A673 (cell line): ENCODE results near the gene PARM1. TPM values are rescaled to one million over a fixed set of nuclear protein-coding genes. Genes with fewer than 3 reads are reported as not detected.

Experiments used
- BruUV-seq: library from RNA; stranded (reverse); fragments of 400-500 nt; replicated peaks from 2 replicates; lab custom pipeline; 2021; lab: Mats Ljungman, UMichigan
- CTCF ChIA-PET: fragments of 300-600 bp; sonication (Branson Sonifier 250); formaldehyde crosslinking; loops from one replicate; lab custom pipeline; 2022; ENCODE audit warnings: antibody characterized with exemption; lab: Charles Lee
- POLR2A ChIA-PET: fragments of 300-600 bp; sonication (Branson Sonifier 250); formaldehyde crosslinking; loops from one replicate; lab custom pipeline; 2022; ENCODE audit warnings: antibody characterized with exemption; ENCODE audit not compliant: low non-redundant PET; lab: Charles Lee
- DNase-seq: peaks from one replicate; pipeline ENCODE4 v3.0.0-alpha.2; 2015; ENCODE audit warnings: low spot score
- H3K27ac ChIP-seq: fragments of 200-600 bp; sonication (generic); 2 replicates; pipeline ENCODE4 v1.5.1; 2016; ENCODE audit warnings: mixed run types, low read depth, mild to moderate bottlenecking, mixed read lengths, antibody characterized with exemption, low read length; ENCODE audit not compliant: poor library complexity, severe bottlenecking
- H3K27me3 ChIP-seq: fragments of 200-600 bp; sonication (generic); replicated peaks from 2 replicates; pipeline ENCODE4 v1.6.1; 2017; ENCODE audit warnings: mixed run types, low read depth, mild to moderate bottlenecking, mixed read lengths, antibody characterized with exemption, low read length; ENCODE audit not compliant: insufficient read depth, poor library complexity
- H3K36me3 ChIP-seq: fragments of 200-600 bp; sonication (generic); 2 replicates; pipeline ENCODE4 v1.6.1; 2016; ENCODE audit warnings: mixed run types, mild to moderate bottlenecking, mixed read lengths, antibody characterized with exemption, low read length; ENCODE audit not compliant: insufficient read depth, poor library complexity, severe bottlenecking
- H3K4me1 ChIP-seq: fragments of 200-600 bp; sonication (generic); 2 replicates; pipeline ENCODE4 v1.6.1; 2017; ENCODE audit warnings: mixed run types, mild to moderate bottlenecking, mixed read lengths, antibody characterized with exemption, low read length; ENCODE audit not compliant: insufficient read depth, poor library complexity, severe bottlenecking
- H3K4me3 ChIP-seq: fragments of 200-600 bp; sonication (generic); 2 replicates; pipeline ENCODE4 v1.5.1; 2016; ENCODE audit warnings: low read depth, mixed run types, mild to moderate bottlenecking, mixed read lengths, low read length; ENCODE audit not compliant: poor library complexity, severe bottlenecking
- H3K9me3 ChIP-seq: fragments of 200-600 bp; sonication (generic); 2 replicates; pipeline ENCODE4 v1.6.1; 2016; ENCODE audit warnings: mixed run types, low read depth, mild to moderate bottlenecking, mixed read lengths, antibody characterized with exemption, low read length; ENCODE audit not compliant: poor library complexity, severe bottlenecking
- EZH2 ChIP-seq: fragments of 200-600 bp; sonication (generic); IDR thresholded peaks from 2 replicates; pipeline ENCODE4 v1.6.1; 2017; ENCODE audit warnings: borderline replicate concordance, low read depth, mild to moderate bottlenecking, mixed read lengths, antibody characterized with exemption, low read length; ENCODE audit not compliant: poor library complexity, severe bottlenecking
- intact Hi-C: fragments of 100-400 bp; cut with micrococcal nuclease; formaldehyde crosslinking; loops from one replicate; pipeline ENCODE4 v1.10.0; 2022; ENCODE audit not compliant: unreplicated experiment
- total RNA-seq: library from RNA; stranded (reverse); gene quantifications from 2 replicates; pipeline ENCODE4 v1.2.3, GENCODE V29; 2021
- TF ChIP-seq, protein P1 (sequence below): fragments of 300-800, 200-600 bp; sonication (generic); conservative IDR thresholded peaks from 2 replicates; pipeline ENCODE4 v1.5.1; 2017; ENCODE audit warnings: low read depth, mild to moderate bottlenecking, antibody characterized with exemption, low read length, moderate library complexity, mixed read lengths

The PARM1 gene
- total RNA-seq, 1 experiment from 2014 or later: 12.3 TPM

DNA sequence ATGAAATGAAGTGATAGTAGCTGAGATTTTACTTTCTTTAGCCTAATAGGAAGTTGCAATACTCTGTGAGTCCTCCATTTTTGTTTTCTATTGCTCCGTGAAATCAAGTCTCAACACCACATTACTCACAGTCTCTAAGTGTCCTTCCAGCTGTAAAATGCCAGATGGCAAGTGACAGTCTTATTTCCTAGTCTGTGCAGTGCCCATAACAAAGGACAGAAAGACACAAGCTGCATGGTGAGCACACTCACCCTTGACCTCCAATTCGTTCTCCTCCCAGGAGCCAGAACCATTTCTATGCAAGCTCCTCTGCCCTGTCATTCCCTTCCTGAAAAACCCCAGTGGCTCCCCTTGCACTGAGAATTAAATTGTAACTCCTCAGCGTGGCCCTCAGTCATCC is 101.6 kb downstream of the PARM1 start:
- ChIA-PET CTCF (no interaction called here), POLR2A (no interaction called here)
- no peaks in the 10 kb centered on the region for H3K27me3 ChIP-seq
- no peaks in the 10 kb centered on the region for H3K9me3 ChIP-seq
- no peak for DNase-seq
- no peaks in the 10 kb centered on the region for H3K36me3 ChIP-seq
- intact Hi-C loops: no loop called here
- TF ChIP-seq, protein P1, sequence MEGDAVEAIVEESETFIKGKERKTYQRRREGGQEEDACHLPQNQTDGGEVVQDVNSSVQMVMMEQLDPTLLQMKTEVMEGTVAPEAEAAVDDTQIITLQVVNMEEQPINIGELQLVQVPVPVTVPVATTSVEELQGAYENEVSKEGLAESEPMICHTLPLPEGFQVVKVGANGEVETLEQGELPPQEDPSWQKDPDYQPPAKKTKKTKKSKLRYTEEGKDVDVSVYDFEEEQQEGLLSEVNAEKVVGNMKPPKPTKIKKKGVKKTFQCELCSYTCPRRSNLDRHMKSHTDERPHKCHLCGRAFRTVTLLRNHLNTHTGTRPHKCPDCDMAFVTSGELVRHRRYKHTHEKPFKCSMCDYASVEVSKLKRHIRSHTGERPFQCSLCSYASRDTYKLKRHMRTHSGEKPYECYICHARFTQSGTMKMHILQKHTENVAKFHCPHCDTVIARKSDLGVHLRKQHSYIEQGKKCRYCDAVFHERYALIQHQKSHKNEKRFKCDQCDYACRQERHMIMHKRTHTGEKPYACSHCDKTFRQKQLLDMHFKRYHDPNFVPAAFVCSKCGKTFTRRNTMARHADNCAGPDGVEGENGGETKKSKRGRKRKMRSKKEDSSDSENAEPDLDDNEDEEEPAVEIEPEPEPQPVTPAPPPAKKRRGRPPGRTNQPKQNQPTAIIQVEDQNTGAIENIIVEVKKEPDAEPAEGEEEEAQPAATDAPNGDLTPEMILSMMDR: no peak
- TF ChIP-seq EZH2: no peak
- BruUV-seq: no TSS peak
- no peak overlapping the region for H3K27ac ChIP-seq
- no peaks in the 10 kb centered on the region for H3K4me1 ChIP-seq
- no peak overlapping the region for H3K4me3 ChIP-seq

DNA sequence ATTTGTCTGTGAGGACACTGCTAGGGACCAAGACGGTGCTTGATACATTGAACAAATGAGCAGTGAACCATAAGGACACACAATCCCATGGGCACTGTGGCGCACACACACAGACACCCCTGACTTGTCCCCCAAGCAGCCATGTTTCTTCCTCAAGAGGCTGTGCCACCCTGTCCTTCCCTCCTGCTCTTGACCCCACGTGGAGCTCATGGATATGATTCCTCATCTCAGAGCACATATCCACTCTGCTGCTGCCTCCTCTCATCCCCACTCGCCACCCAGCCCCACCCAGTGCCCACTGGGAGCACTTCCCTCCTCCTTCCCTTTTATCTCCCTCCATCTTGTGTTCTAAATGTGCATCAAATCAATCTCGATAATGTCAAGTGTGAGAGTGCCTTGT is 102.4 kb downstream of the PARM1 start:
- intact Hi-C loops: no loop called here
- POLR2A ChIA-PET: no interaction called here
- Histone ChIP-seq H3K9me3 (no peaks in the 10 kb centered on the region), H3K27me3 (no peaks in the 10 kb centered on the region), H3K36me3 (no peaks in the 10 kb centered on the region), H3K27ac (no peak overlapping the region), H3K4me1 (no peaks in the 10 kb centered on the region), H3K4me3 (no peak overlapping the region)
- TF ChIP-seq, protein P1: no peak
- TF ChIP-seq EZH2: no peak
- DNase-seq: no peak
- no TSS peak for BruUV-seq
- CTCF ChIA-PET: no interaction called here

DNA sequence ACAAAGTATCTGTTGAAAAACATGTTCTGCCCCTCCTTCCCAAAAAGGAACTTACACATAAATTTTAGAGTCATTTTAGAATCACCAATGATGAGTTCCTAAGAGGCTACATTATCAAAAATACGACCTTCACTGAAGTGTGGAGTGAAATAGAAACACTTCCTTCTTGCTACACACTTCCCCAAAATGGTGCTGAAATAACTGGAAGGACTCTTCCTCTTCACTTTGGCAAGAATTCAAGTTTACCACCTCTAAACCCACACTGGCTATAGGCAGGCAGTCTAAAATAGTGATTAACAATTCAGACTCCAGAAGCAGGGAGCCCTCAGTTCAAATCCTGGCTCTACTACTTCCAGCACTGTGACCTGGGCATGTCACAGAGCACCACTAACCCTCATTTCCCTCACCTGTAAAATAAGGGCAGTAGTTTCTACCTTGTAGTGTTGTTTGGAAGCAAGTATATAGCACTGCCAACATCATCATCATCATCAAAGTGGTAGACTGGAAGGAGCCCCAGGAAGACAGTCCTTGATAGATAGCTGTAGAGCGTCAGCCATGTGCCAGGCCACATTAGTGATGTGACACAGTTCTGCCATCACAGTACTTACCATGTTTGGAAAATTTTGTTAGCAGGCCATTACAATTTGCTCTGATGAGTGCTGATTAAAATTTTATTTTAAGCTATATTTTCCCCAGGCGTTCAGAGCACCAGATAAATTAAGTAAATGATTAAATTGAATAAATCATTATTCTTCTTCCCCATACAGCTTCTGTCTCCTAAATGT is 103.3 kb downstream of the PARM1 start:
- intact Hi-C loops: no loop called here
- CTCF ChIA-PET: no interaction called here
- no peak for TF ChIP-seq EZH2
- no peaks in the 10 kb centered on the region for H3K4me1 ChIP-seq
- POLR2A ChIA-PET: no interaction called here
- H3K27ac ChIP-seq: no peak overlapping the region
- no peaks in the 10 kb centered on the region for H3K9me3 ChIP-seq
- H3K36me3 ChIP-seq: no peaks in the 10 kb centered on the region
- no peak for DNase-seq
- no TSS peak for BruUV-seq
- no peak overlapping the region for H3K4me3 ChIP-seq
- no peaks in the 10 kb centered on the region for H3K27me3 ChIP-seq

GRCh38 chr4:75037252-75037651 is 104.3 kb downstream of the PARM1 start:
- Histone ChIP-seq H3K27me3 (no peaks in the 10 kb centered on the region), H3K4me3 (no peak overlapping the region), H3K27ac (no peak overlapping the region), H3K4me1 (no peaks in the 10 kb centered on the region), H3K36me3 (no peaks in the 10 kb centered on the region), H3K9me3 (no peaks in the 10 kb centered on the region)
- no peak for TF ChIP-seq EZH2
- TF ChIP-seq, protein P1: no peak
- CTCF ChIA-PET: no interaction called here
- POLR2A ChIA-PET: no interaction called here
- no peak for DNase-seq
- intact Hi-C loops: no loop called here
- no TSS peak for BruUV-seq
